HG03342 (cell line): ENCODE measurements around the gene TRIM2.
"Not testable (repeated sequence)": the region's sequence is repeated elsewhere in the genome, so short reads cannot be mapped to it uniquely, and the experiment has no call there.

Source experiments
- ATAC-seq: cut with Tn5 transposase; IDR thresholded peaks from one replicate; pipeline ENCODE4 v1.9.1; 2021; ENCODE audit warnings: mild to moderate bottlenecking, moderate library complexity; ENCODE audit not compliant: unreplicated experiment

The TRIM2 gene

DNA sequence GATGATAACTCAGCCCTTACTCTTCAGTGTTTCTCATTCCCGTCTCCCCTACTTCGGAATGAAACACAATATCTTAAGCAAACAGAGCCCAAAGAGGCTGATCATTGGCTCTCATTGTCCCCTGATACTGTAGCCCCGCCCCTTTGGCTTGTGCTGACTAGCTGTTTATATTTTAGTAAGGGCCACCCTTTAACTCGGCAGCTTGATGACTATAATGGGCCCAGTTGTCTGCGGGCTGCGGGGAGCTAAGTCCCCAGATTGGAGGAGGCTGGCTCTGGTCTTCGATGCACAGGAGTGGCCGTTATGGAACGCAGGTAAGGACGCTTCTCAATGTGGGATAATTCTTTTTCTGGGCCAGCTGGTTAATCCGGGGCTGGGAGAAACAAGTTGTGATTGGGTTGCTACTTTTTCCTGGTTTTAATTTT lies at the start of gene TRIM2:
Gene TRIM2, plus strand, starts transcription at position 197 of the 425 bp plus-strand sequence. Its CDS starts 88 bp downstream, at position 285.
- ATAC-seq = no peak

DNA sequence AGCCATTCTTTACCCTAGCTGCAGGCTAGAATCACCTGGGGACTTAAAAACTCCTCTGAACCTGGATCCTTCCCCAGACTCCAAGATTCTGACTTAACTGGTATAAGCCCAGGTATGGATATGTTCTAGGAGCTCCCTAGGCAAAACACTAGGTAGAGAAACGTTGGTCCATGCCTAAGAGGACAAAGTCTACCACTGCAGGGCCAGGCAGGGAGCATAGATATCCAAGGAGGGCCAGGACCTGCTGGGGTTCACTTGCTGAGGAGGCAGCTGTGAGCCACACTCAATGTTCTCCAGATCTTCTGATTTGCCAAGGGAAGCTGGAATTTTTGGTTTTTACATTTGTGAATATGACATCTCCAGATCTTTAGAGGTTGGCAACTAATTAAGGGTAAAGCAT lies 48.6 kb upstream of the TRIM2 start:
- no peak for ATAC-seq

DNA sequence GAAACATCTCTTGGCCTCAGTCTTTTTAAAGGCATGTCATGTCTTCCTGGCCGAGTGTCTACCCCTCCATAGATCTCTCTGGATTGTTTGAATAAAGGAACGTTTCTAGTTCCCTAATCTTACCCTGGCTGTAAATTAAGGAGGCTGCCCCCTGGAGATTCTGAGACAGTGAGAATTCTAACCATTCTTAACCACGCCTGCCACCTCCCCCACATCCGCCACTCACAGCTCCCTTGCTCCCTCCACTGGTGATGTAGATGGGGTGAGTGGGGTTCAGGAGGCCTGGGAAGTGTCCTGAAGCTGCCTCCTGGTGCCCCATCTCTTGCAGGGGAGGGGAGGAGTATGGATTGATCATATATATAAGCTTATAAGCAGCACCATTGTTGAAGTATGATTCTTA lies 48.0 kb upstream of the TRIM2 start:
- ATAC-seq = no peak

DNA sequence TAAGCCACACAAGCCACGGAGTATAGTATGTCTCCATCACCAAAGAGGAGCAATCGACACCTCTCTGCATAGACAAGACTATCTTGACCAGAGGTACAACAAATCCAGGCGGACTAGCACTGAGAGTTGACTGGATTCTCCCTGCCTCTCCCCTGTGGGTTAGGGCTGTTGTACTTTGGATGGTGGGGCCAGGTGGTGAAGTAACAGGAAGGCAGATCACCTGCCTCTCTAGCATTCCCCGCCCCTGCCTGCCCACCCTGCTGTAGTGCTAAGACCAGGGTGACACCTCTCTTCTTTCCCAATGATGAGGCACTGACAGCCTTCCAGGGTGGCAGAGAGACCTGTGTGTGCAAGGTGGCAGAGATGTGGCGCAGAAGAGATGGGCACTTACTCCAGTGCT lies 47.5 kb upstream of the TRIM2 start:
- ATAC-seq = no peak

DNA sequence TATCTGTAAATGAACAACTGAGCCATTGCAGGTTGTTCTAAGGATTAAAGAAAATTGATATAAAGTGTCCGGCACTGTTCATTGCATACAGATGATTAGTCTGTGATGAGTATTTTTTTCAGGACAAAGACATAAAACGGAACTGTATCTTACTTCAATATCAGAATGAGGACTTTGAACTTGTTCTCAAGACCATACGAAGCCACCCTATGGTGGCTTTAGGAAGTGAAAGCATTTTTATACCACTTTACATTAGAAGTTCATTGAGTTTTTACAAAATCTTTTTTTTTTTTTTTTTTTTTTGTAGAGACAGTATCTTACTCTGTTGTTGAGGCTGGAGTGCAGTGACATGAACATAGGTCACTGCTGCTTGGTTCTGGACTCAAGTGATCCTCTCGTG lies 45.2 kb upstream of the TRIM2 start:
- ATAC-seq = no peak

DNA sequence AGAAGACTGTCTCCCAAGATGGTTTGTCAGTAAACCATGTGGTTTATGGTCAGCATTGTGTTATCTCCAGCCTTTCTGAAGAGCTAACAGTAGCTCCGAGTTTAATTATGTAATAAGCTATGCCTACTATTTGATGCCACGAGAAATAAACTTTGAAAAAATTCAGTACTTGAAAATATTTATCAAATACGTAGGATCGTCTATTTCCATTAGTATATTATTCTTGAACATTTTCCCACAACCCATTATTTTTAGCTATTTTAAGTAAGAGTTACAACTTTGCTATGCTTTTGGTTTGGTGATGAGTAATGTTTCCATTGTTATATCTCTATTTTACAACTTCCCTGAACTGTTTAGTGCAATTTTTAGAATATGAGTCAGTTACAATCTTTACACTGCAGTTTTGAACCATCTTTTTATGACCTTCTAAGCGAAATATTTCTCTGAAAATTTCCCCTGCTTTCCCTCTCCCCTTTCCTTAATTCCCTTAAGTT lies 44.5 kb upstream of the TRIM2 start:
- no peak for ATAC-seq

DNA sequence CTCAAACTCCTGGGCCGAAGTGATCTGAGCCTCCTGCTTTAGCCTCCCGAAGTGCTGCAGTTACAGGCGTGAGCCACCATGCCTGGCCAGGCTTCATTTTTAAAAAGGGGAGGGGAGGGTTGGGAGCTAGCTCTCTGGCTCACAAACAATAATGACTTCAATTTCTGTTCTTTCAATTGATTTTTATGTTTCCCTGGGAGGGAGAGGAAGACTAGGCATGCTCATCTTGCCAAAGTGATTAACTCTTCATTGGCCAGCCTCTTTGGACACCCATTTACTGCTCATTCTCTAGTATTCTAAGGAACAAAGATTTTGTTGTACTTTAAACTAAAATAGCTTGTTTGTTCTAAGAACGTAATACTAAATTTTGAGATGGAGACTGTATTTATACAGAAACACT lies 43.4 kb upstream of the TRIM2 start:
- no peak for ATAC-seq

DNA sequence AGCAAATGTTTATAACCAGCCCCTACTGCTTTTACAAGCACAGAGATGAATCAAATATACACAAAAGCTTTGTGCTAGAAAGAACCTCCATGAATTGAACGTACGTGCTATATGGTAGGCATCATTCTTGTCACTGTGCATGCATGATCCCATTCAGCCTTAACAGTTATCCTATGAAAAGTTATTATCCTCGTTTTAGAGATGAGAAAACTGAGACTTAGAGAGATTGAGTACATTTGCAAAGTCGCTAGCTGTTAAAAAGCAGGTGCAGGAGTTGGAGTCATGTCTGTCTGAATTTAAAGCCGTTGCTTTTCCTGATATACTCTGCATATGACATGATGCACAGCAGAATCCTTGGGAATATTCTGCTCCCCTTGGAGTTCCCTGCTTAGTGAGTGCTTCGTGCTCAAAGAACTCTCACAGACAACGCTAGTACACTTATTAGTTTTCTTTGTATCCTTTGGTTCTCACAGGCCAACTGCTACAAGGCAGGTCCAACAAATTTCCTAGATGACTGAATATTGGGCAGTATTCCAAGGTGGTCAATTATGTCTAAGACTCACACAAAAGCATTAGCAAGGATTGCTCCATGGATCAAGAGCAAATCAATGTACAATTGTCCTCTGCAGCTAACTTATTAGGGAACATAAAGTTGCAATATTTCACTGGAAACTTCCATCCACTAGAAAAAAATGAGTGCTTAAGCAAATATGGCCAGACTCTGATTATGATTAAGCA lies 42.8 kb upstream of the TRIM2 start:
- ATAC-seq = no peak

DNA sequence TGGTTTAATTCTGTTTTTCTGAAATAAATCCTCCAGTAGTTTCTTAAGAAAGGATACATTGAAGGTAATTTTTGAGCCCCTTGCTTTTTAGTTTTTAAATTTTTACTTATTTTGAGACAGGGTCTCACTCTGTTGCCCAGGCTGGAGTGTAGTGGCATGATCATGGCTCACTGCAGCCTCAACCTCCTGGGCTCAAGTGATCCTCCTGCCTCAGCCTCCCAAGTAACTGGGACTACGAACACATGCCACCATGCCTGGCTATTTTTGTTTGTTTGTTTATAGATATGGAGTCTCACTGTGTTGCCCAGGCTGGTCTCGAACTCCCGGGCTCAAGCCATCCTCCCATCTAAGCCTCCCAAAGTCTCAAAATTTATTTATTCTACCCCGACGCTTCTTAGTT lies 39.0 kb upstream of the TRIM2 start:
- not testable (repeated sequence) for ATAC-seq

DNA sequence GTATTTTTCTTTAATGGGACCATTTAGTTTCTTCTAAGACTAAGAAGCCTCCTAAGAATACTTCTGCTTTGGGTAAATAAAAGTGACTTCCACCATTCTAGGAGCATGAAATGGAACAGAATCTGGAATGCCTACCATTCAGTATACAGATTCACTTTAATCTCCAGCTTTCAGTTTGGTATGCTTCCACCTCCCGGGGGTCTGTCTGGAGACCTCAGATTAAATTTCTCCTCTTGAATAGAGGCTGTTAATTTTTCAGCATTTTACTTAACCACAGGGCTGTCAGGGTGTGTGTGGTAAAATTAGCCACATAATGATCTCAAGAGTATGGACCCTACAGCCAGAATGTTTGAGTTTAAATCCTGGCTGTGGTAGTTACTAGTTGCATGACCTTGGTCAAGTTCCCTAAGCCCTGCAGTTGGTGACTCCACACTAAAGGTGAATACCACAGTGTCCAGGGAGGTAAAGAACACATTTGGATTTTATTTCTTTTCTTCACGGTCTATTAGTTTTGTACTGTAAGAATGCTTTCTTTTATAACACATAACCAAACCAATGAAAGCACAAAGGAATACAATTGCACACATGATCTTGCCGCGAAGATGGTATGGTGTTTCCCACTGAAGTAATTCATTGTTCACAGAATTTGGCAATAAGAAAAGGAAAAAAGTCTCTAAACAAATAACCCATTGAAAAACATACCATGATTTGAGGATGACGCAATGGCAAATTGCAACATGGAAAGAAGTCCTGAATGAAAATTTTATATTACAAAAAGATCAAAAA lies 37.3 kb upstream of the TRIM2 start:
- no peak for ATAC-seq

DNA sequence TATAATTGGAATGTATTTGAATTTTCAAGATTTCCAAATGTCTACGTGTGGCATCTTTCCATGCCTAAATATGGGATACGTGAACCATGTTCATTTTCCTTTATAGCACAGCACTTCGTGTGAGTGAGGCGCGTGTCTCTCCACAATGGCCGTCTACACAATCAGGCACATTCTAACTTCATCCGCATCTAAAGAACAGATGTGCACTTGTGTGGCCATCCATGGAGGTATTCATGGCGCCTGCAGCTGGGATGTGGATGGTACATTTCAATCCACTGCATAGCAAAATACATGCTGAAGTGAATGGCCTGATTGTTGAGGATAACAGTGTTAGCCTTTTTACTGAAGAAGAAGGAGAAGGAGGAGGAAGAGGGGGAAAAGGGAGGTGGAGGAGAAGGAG lies 34.5 kb upstream of the TRIM2 start:
- ATAC-seq = no peak

DNA sequence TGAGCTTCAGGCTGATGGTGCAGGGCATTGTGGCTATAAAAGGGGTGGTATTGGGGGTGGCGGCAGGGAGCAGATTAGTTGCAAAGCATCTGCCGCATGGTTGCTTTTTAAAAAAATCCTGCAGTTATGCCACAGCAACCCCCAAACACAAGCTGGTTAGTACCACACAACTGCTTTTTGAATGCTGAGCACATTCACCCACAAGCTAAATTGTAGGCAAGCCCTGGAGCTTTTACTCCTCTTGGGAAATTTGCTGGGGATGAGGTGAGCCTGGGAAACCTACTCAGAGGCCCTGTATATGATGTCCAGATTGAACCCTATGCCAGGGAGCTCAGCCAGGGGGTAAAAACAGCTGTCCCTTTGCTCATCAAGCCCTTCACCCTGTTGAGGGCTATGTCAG lies 33.8 kb upstream of the TRIM2 start:
- ATAC-seq = no peak

DNA sequence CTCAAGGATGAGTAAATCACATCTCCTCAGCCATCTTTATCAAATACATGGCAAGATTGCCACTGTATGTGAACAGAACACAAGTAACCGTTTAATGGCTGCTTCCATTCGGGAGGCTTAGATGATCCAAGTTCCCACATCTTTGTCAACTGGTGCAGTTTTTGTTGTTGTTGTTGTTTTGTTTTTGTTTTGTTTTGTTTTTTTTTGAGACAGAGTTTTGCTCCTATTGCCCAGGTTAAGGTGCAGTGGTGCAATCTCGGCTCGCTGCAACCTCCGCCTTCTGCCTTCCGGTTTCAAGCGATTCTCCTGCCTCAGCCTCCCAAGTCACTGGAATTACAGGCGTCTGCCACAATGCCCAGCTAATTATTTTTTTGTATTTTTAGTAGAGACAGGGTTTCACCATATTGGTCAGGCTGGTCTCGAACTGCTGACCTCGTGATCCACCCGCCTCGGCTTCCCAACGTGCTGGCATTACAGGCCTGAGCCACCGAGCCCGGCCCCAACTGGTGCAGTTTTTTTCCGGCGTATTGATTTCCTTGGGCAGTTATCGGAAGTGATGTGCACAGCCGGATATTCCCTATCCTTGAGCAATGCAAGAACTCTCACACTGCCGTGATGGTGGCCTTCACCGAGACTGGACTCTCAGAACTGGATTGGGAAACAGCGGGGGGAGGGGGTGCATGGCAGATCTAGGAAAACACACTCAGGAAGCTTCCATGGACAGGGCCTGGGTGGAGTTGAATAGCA lies 29.2 kb upstream of the TRIM2 start:
- ATAC-seq = no peak

DNA sequence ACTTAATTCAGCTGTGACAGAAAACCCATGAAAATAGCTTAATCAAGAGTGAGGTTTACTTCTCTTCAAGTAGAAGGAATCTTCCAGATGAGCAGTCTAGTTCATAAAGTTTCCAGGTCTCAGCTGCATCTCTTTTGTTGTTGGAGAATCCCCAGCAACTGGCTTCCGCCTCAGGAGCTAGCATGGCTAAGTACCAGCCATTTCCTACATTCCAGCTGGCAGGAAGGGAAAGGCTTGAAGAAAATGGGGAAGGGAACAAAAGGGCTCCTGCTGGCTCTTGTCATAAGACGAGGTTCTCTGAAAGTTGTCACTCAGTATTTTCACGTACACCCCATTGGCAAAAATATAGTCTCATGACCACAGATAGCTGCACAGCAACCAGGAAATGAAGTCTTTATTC lies 27.3 kb upstream of the TRIM2 start:
- no peak for ATAC-seq

DNA sequence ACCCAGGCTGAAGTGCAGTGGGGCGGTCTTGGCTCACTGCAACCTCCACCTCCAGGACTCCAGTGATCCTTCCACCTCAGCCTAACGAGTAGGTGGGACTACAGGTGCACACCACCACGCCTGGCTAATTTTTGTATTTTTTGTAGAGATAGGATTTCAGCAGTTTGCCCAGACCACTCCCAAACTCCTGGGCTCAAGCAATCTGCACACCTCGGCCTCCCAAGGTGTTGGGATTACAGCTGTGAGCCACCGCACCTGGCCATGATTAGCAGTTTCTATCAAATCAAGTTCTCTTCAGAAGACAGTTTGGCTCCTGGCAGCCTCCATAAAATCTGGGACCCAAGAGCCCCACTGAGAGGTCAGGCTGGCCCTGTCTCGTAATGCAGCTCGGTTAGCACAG lies 26.4 kb upstream of the TRIM2 start:
- no peak for ATAC-seq

DNA sequence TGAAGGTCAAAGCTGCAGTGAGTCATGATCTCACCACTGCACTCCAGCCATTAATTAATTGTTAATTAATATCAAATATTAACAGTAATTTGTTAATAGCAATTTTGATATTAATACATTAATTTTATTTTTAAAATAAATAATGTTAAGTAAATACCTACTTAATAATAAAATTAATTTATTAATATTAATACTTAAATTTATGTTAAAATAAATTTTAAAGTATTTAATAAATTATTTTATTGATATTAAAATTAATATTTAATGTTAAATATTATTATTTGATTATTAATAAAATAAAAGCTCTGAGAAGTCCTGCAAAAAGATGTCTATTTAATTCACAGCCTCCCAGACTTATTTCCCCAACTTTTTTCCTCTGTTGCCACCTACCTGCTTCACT lies 25.1 kb upstream of the TRIM2 start:
- ATAC-seq = no peak

DNA sequence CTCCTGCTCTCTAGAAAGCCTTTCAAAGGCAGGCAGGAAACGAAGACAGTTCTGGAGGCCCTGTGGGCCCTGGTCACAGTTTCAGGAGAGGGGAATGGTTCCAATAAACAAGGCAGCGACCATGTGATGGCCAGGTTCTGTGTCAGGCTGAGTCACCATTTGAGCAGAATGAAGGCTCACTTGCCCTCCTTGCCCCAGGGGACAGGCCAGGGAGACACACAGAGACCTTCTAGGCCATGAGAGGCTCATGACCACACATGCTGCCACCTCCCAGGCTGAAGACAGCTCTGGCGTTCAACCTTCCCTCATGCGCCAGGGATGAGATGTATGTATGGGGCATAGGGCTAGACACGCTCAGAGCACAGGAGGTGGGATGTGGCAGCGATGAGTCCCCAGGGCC lies 22.9 kb upstream of the TRIM2 start:
- ATAC-seq = no peak

DNA sequence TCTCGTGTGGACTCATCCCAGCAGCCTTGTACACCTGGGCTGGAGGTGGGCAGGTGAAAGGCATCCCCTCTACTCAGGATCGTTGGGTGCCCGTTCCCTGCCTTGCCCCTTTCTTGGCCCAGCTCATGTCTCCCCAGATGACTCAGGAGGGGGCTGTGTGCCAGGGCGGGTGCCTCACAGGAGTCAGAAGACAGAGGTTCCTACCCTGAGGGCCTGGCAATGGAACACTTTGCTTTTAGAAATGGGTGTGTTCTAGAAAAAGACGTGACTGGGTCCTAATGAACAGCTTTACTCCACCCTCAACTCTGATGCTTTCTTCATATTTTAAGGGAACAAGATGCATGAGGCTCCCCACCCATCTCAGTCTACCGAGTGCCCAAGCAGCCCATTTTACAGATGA lies 22.5 kb upstream of the TRIM2 start:
- no peak for ATAC-seq

DNA sequence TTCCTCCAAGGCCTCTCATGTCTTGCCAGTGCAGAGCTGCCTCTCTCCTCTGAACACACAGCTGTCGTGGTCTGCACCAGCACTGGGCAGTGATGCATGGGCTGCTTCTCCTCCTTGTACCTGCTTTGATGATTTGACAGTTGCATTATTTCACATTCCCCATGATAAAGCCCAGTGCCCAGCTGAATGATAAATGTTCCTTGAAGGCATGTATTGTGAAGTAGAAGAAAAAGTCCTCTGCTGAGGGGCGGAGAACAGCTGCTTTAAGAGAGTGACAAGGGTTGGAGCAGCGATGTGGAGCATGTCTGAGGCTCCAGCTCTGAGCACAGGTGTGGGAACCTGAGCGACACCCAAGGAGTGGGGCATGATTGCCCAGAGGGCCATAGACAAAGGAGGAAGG lies 21.1 kb upstream of the TRIM2 start:
- no peak for ATAC-seq

DNA sequence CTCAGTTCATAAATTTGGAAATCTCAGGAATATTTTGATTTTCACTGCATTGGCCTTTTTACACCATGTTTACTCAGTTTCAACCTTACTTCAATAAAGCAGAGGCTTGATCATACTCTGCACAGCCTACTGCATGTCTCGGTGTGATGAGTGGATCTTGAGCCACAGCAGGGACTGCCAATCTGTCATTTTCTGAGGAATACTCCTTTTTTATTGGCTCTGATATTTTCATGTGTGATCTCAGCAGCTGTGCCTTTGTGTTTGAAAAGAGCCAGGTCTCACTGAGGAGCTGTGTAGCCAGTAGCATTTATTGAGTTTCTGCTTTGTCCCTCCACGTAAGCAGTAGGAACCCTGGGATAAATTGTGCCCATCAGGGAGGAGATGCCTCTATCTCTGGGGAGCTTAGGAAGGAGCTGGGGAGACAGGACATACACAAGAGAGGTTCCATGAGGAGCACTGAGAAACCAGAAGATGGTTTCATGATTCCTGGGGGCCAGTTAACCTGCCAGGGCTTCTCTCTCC lies 18.9 kb upstream of the TRIM2 start:
- ATAC-seq = no peak

DNA sequence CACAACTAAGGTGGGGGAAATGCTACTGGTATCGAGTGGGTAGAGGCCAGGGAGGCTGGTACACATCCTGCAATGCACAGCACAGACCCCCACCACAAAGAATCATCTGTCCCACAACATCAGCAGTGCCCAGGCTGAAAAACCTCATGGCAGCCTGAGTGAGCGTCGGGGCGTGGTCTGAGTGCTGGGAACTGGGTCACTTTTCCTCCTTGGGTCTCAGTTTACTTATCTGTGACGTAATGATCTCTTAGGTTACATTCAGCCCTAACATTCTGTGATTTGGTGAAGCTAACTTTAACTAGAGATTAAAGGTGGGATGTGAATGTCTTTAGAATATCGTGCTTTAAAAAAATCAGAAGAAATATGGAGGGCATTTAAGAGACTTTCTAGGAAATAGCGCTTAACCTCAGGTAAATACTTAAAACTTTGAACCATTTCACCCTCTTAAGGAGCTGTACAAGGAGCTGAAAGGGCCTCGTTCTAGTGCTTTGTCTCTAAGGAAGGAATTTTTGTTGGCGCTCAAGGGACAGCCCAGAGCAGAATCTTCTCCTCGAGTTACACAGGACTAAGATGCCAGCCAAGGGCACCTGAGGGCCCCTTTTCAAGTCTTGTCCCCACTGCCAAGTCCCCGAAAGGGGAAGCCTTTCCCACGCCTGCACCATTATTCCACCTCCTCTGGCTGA lies 18.1 kb upstream of the TRIM2 start:
- no peak for ATAC-seq
